Hippocampal formation (tissue), 2 donors: ENCODE data around the gene SNAPC4.
"Not testable (repeated sequence)": the region's sequence is repeated elsewhere in the genome, so short reads cannot be mapped to it uniquely, and the experiment has no call there.

Experiments
- DNase-seq, 2 donors: peaks; one replicate each; lab custom pipeline; 2025; lab: John Stamatoyannopoulos, UW

The SNAPC4 gene

GRCh38 chr9:136353757-136354488, 46.0 kb downstream of the SNAPC4 start:
- no peak for DNase-seq

GRCh38 chr9:136353088-136353487, 46.9 kb downstream of the SNAPC4 start:
- no peak for DNase-seq

- no peak for DNase-seq
These were observed 47.3 kb downstream of the SNAPC4 start for GRCh38 chr9:136352682-136353081.

GRCh38 chr9:136351868-136352267, 48.1 kb downstream of the SNAPC4 start:
- DNase-seq, result not testable (repeated sequence)

- DNase-seq, result no peak
These were observed 48.6 kb downstream of the SNAPC4 start for GRCh38 chr9:136351252-136351800.
